ENCODE results near the gene MPC1. TPM values are rescaled to one million over a fixed set of nuclear protein-coding genes. Genes with fewer than 3 reads are reported as not detected.

Gene MPC1
- total RNA-seq, 3 donors from 2014 or later (not counting 1 experiment from before 2014, with no cell fraction given) = 26.3 to 31.1 (median 30.4) TPM

GRCh38 chr6:166317261-166318212 is 65.2 kb downstream of the MPC1 start:
- no peaks in the 10 kb centered on the region for H3K36me3 Mint-ChIP-seq
- DNase-seq (no peak), ATAC-seq (no peak)
- no peak overlapping the region for H3K4me3 Mint-ChIP-seq
- H3K4me1 ChIP-seq (ENCODE audit: control insufficient read depth, insufficient read depth, low read length) = peaks cover 3% of the 10 kb centered on the region
- no peaks in the 10 kb centered on the region for H3K27me3 Mint-ChIP-seq (ENCODE audit: low read depth in 2 of 2)
- H3K4me3 ChIP-seq (ENCODE audit: low read length) = no peak overlapping the region
- H3K27ac Mint-ChIP-seq = no peak overlapping the region
- 92% methylated on average over 19 of the region's 19 CpGs for WGBS (ENCODE audit: insufficient coverage)
- H3K27me3 ChIP-seq (ENCODE audit: control insufficient read depth, insufficient read depth, low read length) = no peaks in the 10 kb centered on the region
- intact Hi-C loops (cut with micrococcal nuclease) = no loop called here
- H3K9me3 ChIP-seq (ENCODE audit: control insufficient read depth, insufficient read depth, low read length) = no peaks in the 10 kb centered on the region
- no peak for TF ChIP-seq CTCF (IDR thresholded peaks at IDR 0.05)
- peaks cover 12 to 13% of the 10 kb centered on the region in 2 donors for H3K4me1 Mint-ChIP-seq
- H3K9me3 Mint-ChIP-seq = no peaks in the 10 kb centered on the region
- H3K36me3 ChIP-seq (ENCODE audit: control insufficient read depth, insufficient read depth, low read length) = peaks cover 22% of the 10 kb centered on the region
- no peak overlapping the region for H3K27ac ChIP-seq (ENCODE audit: low read length)

- H3K4me1 ChIP-seq (ENCODE audit: control insufficient read depth, insufficient read depth, low read length) = peaks cover 3% of the 10 kb centered on the region
- Mint-ChIP-seq H3K9me3 (no peaks in the 10 kb centered on the region), H3K27me3 (ENCODE audit: low read depth in 2 of 2) (no peaks in the 10 kb centered on the region), H3K27ac (no peak overlapping the region), H3K4me1 (peaks cover 12 to 13% of the 10 kb centered on the region in 2 donors), H3K36me3 (no peaks in the 10 kb centered on the region), H3K4me3 (no peak overlapping the region)
- H3K36me3 ChIP-seq (ENCODE audit: control insufficient read depth, insufficient read depth, low read length) = peaks cover 10% of the 10 kb centered on the region
- H3K9me3 ChIP-seq (ENCODE audit: control insufficient read depth, insufficient read depth, low read length) = no peaks in the 10 kb centered on the region
- no peak for TF ChIP-seq CTCF (IDR thresholded peaks at IDR 0.05)
- H3K4me3 ChIP-seq (ENCODE audit: low read length) = no peak overlapping the region
- H3K27ac ChIP-seq (ENCODE audit: low read length) = no peak overlapping the region
- DNase-seq = no peak
- intact Hi-C loops (cut with micrococcal nuclease) = no loop called here
- no peak for ATAC-seq
- WGBS (ENCODE audit: insufficient coverage) = 94% methylated on average over 11 of the region's 11 CpGs
- H3K27me3 ChIP-seq (ENCODE audit: control insufficient read depth, insufficient read depth, low read length) = no peaks in the 10 kb centered on the region
These were observed 67.3 kb downstream of the MPC1 start for GRCh38 chr6:166315436-166315835.

Other genes starting within 250 kb of the MPC1 start
- gene TBXT, start 215.1 kb downstream of the MPC1 start, total RNA-seq = not detected
- not detected for gene PRR18, start 74.5 kb downstream of the MPC1 start, total RNA-seq
- 10 to 100 TPM; 32.8 to 44.7 (median 33.5) TPM for gene SFT2D1, start 40.4 kb downstream of the MPC1 start, total RNA-seq
- 1 to 10 TPM in 2 of 3 donors, under 1 TPM in 1; 0.68 to 5.6 (median 1.1) TPM for gene RAMACL, start 203.7 kb upstream of the MPC1 start, total RNA-seq
- gene RPS6KA2, start 244.3 kb upstream of the MPC1 start, total RNA-seq = 1 to 10 TPM; 2.8 to 4.5 (median 2.9) TPM

Data from natural killer cell (primary cell).